Breast epithelium (tissue), 4 donors: Measurements from ENCODE around the gene MBD5. TPM values are rescaled to one million over a fixed set of nuclear protein-coding genes. Genes with fewer than 3 reads are reported as not detected.

ENCODE experiments used
- DNase-seq, 2 donors: peaks; one replicate each; pipeline ENCODE4 v3.0.0-alpha.2; 2019; ENCODE audit warnings: low spot score in 2 of 2
- H3K27ac ChIP-seq, 2 donors: fragments of 200-600 bp; sonication (generic) in 1 of 2; one replicate each; pipeline ENCODE4 v1.5.1; 2016 to 2019; ENCODE audit warnings: mild to moderate bottlenecking in 1 of 2
- H3K27me3 ChIP-seq, 2 donors: fragments of 200-600 bp; sonication (generic) in 1 of 2; one replicate each; pipeline versions ENCODE4 v1.5.1 to v1.6.0; 2017 to 2019; ENCODE audit warnings: control low read depth in 1 of 2, mild to moderate bottlenecking in 1 of 2
- H3K36me3 ChIP-seq: fragments of 200-600 bp; one replicate; pipeline ENCODE4 v1.5.1; 2019
- H3K4me1 ChIP-seq, 2 donors: fragments of 200-600 bp; sonication (generic); one replicate each; pipeline ENCODE4 v1.5.1; 2016 to 2019; ENCODE audit warnings: control low read depth in 1 of 2
- H3K4me3 ChIP-seq, 3 donors: fragments of 200-600 bp; sonication (generic); 1 replicate in 2 of 3; 2 replicates in 1 of 3; pipeline ENCODE4 v1.5.1; 2016 to 2019; ENCODE audit warnings: mild to moderate bottlenecking in 3 of 3, moderate library complexity in 2 of 3
- H3K9me3 ChIP-seq, 2 donors: fragments of 200-600 bp; sonication (generic) in 1 of 2; one replicate each; pipeline ENCODE4 v1.5.1; 2016 to 2019; ENCODE audit warnings: control low read depth in 1 of 2
- POLR2A ChIP-seq: fragments of 450-650 bp; IDR thresholded peaks from one replicate; pipeline ENCODE4 v1.6.1; 2016; ENCODE audit warnings: antibody characterized with exemption, mild to moderate bottlenecking, moderate library complexity
- POLR2AphosphoS5 ChIP-seq, 3 donors: sonication (generic); formaldehyde crosslinking; IDR thresholded peaks; one replicate each; pipeline ENCODE4 v1.6.1; 2017; ENCODE audit warnings: antibody characterized with exemption in 3 of 3
- intact Hi-C: fragments of 100-400 bp; cut with DNase I; formaldehyde crosslinking; loops from one replicate; pipeline ENCODE4 v1.15.1; 2023; ENCODE audit warnings: low total_unique reads
- total RNA-seq, 3 donors: library from RNA; depleted of rRNA; stranded (reverse); fragments of >200 nt; gene quantifications; one replicate each; pipeline ENCODE4 v1.1.0, GENCODE V29; 2016
- TF ChIP-seq, protein P1 (sequence below), 3 donors: fragments of 450-650 bp; IDR thresholded peaks; one replicate each; pipeline ENCODE4 v1.5.1; 2016 to 2017; ENCODE audit warnings: antibody characterized with exemption in 3 of 3, mild to moderate bottlenecking in 3 of 3, moderate library complexity in 3 of 3

Gene MBD5
- total RNA-seq, 3 donors from 2014 or later = 24.0 to 63.8 (median 40.3) TPM

DNA sequence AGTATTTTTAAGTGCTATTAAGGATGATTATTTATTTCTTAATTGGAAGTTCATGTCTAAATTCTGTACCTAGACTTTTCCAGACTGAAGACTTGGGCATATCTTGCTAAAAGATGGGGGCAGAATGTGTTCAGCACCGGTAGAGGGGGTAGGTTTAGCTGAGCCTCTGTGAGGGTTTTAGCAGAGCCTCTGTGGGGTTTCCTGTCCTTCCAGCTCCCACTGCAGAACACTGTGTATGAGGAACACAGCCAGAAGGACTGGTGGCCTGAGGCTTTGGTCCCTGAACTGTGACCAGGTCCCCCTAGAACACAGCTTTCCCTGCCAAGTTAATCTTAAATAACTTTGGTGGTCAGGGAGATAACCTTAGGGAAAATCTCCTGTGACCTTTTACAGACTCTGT lies 500.3 kb downstream of the MBD5 start:
- DNase-seq = no peak
- no peaks in the 10 kb centered on the region for H3K9me3 ChIP-seq
- H3K27ac ChIP-seq = no peak overlapping the region
- no peak overlapping the region for H3K4me3 ChIP-seq
- no peak for TF ChIP-seq POLR2AphosphoS5 (IDR thresholded peaks at IDR 0.05)
- TF ChIP-seq, protein P1, sequence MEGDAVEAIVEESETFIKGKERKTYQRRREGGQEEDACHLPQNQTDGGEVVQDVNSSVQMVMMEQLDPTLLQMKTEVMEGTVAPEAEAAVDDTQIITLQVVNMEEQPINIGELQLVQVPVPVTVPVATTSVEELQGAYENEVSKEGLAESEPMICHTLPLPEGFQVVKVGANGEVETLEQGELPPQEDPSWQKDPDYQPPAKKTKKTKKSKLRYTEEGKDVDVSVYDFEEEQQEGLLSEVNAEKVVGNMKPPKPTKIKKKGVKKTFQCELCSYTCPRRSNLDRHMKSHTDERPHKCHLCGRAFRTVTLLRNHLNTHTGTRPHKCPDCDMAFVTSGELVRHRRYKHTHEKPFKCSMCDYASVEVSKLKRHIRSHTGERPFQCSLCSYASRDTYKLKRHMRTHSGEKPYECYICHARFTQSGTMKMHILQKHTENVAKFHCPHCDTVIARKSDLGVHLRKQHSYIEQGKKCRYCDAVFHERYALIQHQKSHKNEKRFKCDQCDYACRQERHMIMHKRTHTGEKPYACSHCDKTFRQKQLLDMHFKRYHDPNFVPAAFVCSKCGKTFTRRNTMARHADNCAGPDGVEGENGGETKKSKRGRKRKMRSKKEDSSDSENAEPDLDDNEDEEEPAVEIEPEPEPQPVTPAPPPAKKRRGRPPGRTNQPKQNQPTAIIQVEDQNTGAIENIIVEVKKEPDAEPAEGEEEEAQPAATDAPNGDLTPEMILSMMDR (IDR thresholded peaks at IDR 0.05) = no peak
- TF ChIP-seq POLR2A = no peak
- no peaks in the 10 kb centered on the region for H3K4me1 ChIP-seq
- H3K27me3 ChIP-seq = no peaks in the 10 kb centered on the region
- intact Hi-C loops = no loop called here
- no peaks in the 10 kb centered on the region for H3K36me3 ChIP-seq

DNA sequence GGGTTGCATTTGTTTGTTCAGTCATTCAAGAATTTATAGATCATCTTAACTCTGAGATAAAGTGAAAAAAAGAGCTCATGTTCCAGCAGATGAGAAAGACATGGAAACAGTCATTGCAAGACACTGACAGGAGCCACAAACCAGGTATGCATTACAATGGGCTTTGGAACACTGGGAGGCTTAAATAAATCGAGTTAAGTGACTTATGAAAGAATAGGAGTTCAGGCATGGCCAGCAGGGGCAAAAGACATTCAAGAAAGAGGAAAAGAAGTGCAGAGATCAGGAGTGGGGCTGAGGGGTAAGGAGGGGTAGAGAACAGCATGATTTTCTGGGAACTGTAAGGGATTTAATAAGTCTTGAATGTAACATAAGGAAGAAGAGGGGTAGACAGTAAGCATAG lies 502.4 kb downstream of the MBD5 start:
- intact Hi-C loops = no loop called here

DNA sequence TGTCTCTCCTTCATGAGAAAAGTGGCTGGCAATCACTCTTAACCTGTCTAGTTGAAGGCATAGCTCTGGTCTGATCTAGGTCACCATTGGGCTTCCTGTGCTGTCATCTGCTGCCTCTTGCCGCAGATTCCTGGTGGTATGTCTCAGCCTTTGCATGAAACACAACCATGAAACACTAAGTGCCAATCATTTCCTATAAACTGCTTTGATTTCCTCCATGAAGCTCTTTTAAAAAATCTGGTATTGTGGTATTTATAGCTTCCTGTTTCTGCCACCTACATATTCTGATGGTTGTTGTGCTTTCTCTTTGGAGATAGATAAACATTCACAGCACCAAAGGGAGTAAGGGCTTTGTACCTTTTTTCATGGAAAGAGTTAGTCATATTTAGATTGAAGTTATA lies 503.6 kb downstream of the MBD5 start:
- intact Hi-C loops = no loop called here
- Histone ChIP-seq H3K27ac (no peak overlapping the region), H3K27me3 (no peaks in the 10 kb centered on the region), H3K4me1 (no peaks in the 10 kb centered on the region), H3K4me3 (no peak overlapping the region), H3K9me3 (no peaks in the 10 kb centered on the region), H3K36me3 (no peaks in the 10 kb centered on the region)
- no peak for DNase-seq
- TF ChIP-seq POLR2AphosphoS5 (IDR thresholded peaks at IDR 0.05) (no peak), POLR2A (no peak)
- TF ChIP-seq, protein P1 (IDR thresholded peaks at IDR 0.05) = no peak

More for the DNA sequence above, 502.4 kb downstream of the MBD5 start:
- Histone ChIP-seq H3K4me3 (no peak overlapping the region), H3K27me3 (no peaks in the 10 kb centered on the region), H3K36me3 (no peaks in the 10 kb centered on the region), H3K27ac (no peak overlapping the region), H3K4me1 (no peaks in the 10 kb centered on the region), H3K9me3 (no peaks in the 10 kb centered on the region)
- TF ChIP-seq POLR2A = no peak
- no peak for TF ChIP-seq POLR2AphosphoS5 (IDR thresholded peaks at IDR 0.05)
- TF ChIP-seq, protein P1 (IDR thresholded peaks at IDR 0.05) = no peak
- no peak for DNase-seq

DNA sequence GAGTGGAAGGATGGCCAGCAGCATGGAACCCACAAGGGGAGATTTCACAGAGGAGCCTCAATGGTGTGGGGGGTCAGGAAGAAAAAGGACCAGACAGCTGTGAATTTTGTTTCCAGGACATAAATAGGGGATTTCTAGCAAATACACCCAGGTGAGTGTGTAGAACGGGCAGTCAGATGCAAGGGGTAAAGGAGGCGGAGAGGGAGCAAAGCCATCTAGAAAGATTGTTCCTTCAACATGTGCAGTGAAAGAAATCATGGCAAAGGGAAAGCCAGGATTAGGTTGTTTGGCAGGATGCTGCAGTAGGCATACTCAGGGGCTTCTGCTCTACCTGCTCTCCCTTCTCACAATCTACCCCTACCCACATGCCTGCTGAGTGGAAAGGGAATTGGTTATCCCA lies 504.2 kb downstream of the MBD5 start:
- intact Hi-C loops = loop anchor here (5.0 kb wide), 1 partner anchor 1398 kb away; no protein-coding TSS in a partner anchor
- no peak overlapping the region for H3K4me3 ChIP-seq
- H3K4me1 ChIP-seq = no peaks in the 10 kb centered on the region
- no peaks in the 10 kb centered on the region for H3K9me3 ChIP-seq
- H3K27ac ChIP-seq = no peak overlapping the region
- DNase-seq = no peak
- TF ChIP-seq, protein P1 (IDR thresholded peaks at IDR 0.05) = no peak
- TF ChIP-seq POLR2AphosphoS5 (IDR thresholded peaks at IDR 0.05) = no peak
- no peak for TF ChIP-seq POLR2A
- no peaks in the 10 kb centered on the region for H3K27me3 ChIP-seq
- no peaks in the 10 kb centered on the region for H3K36me3 ChIP-seq

DNA sequence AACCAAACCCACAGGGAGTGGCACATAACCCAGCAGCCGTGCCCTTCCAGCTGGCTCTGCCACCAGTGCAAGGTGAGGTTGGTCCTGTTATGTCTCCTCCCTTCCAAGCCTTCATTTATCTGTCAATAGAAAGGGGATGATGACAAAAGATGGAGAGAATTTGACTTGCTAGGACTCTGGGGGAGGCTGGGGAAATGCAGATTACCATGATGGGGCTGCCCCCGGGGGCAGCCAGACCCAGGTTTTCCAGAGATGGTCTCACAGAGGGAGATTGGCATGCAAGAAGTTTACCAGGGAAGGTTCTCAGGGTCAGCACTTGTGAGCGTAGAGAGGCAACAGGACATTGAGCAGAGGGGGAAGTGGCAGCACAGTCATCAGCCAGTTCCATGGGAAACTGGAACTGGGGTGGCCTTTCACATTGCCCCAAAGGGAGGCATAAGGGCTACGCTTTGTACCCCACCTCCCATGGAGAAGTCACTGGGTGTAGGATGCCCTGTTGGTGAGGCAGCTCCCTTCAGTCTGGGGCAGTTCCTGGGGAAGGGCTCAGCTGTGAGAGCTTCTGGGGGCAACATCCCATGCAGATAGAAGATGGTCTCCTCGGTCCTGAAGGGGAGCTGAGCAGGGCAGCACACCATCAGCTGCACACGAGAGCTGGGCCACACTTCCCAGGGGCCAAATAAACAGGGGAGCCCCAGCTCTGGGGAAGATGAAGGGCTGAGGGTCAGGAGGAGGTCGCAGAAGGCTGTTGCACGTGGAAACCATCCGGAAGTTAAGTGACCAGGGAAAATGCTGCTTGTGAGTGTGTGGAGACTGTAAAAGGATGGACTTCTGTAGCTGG lies 505.8 kb downstream of the MBD5 start:
- no peaks in the 10 kb centered on the region for H3K9me3 ChIP-seq
- no peaks in the 10 kb centered on the region for H3K4me1 ChIP-seq
- no peak overlapping the region for H3K4me3 ChIP-seq
- no peaks in the 10 kb centered on the region for H3K27me3 ChIP-seq
- TF ChIP-seq POLR2AphosphoS5 (IDR thresholded peaks at IDR 0.05) = no peak
- H3K27ac ChIP-seq = no peak overlapping the region
- intact Hi-C loops = loop anchor here (5.0 kb wide), 1 partner anchor 1399 kb away; no protein-coding TSS in a partner anchor
- no peak for DNase-seq
- H3K36me3 ChIP-seq = no peaks in the 10 kb centered on the region
